H1 (cell line): ENCODE results near the gene CGB2.
A peak's percentile ranks its signal among the peaks of the same experiment; 100 is the strongest.

Experiments used
- ASH2L ChIP-seq: fragments of 200-600, 300-600 bp; sonication (generic); IDR thresholded peaks from one replicate; pipeline ENCODE4 v1.7.1; 2017; ENCODE audit warnings: low read length
- BRCA1 ChIP-seq: IDR thresholded peaks from 2 replicates; pipeline ENCODE4 v1.6.1; 2012; ENCODE audit warnings: low read depth, low read length, improper control_type of control experiment
- CTBP2 ChIP-seq: IDR thresholded peaks from 2 replicates; pipeline ENCODE4 v1.7.0; 2011; ENCODE audit warnings: borderline replicate concordance, mild to moderate bottlenecking, moderate library complexity, mixed read lengths, low read length; ENCODE audit not compliant: insufficient read depth, insufficient read length
- CTCF ChIP-seq, 3 experiments: IDR thresholded peaks; 1 replicate in 2 of 3; 2 replicates in 1 of 3; pipeline versions ENCODE4 v1.5.1 to v1.6.1; 2011; ENCODE audit warnings: low read length in 3 of 3, mild to moderate bottlenecking in 3 of 3, inconsistent platforms in 2 of 3, low read depth in 1 of 3, moderate library complexity in 1 of 3; ENCODE audit not compliant: insufficient read depth in 1 of 3; ENCODE audit errors: control extremely low read depth in 1 of 3
- EZH2 ChIP-seq: fragments of 200-600 bp; sonication (generic); IDR thresholded peaks from 2 replicates; pipeline ENCODE4 v1.7.1; 2012; ENCODE audit warnings: low read depth, mild to moderate bottlenecking, moderate library complexity, low read length, inconsistent platforms; ENCODE audit not compliant: severe bottlenecking
- HDAC2 ChIP-seq, 2 experiments: fragments of 300-600 bp in 1 of 2; sonication (generic) in 1 of 2; IDR thresholded peaks; 2 replicates each; pipeline ENCODE4 v1.6.1; 2011 to 2012; ENCODE audit warnings: low read depth in 2 of 2, low read length in 2 of 2, mild to moderate bottlenecking in 2 of 2, moderate library complexity in 2 of 2, borderline replicate concordance in 1 of 2, inconsistent platforms in 1 of 2
- JUND ChIP-seq: IDR thresholded peaks from 2 replicates; pipeline ENCODE4 v1.6.1; 2011; ENCODE audit warnings: mild to moderate bottlenecking, improper control_type of control experiment, low read length
- PHF8 ChIP-seq: fragments of 200-600 bp; sonication (generic); conservative IDR thresholded peaks from 2 replicates; pipeline ENCODE4 v1.7.1; 2012; ENCODE audit warnings: low read depth, mild to moderate bottlenecking, inconsistent platforms, low read length, moderate library complexity
- POLR2A ChIP-seq, 2 experiments: IDR thresholded peaks; 1 replicate in 1 of 2; 2 replicates in 1 of 2; pipeline ENCODE4 v1.6.1; 2011; ENCODE audit warnings: low read depth in 2 of 2, low read length in 2 of 2, mild to moderate bottlenecking in 2 of 2; ENCODE audit errors: control extremely low read depth in 1 of 2
- TCF12 ChIP-seq: IDR thresholded peaks from 2 replicates; pipeline ENCODE4 v1.6.1; 2011; ENCODE audit warnings: low read depth, mild to moderate bottlenecking, low read length
- TF ChIP-seq, protein P1 (sequence below): IDR thresholded peaks from 2 replicates; pipeline ENCODE4 v1.6.1; 2011; ENCODE audit warnings: low read length, improper control_type of control experiment
- TF ChIP-seq, protein P2 (sequence below): IDR thresholded peaks from 2 replicates; pipeline ENCODE4 v1.6.1; 2012; ENCODE audit warnings: inconsistent platforms

DNA sequence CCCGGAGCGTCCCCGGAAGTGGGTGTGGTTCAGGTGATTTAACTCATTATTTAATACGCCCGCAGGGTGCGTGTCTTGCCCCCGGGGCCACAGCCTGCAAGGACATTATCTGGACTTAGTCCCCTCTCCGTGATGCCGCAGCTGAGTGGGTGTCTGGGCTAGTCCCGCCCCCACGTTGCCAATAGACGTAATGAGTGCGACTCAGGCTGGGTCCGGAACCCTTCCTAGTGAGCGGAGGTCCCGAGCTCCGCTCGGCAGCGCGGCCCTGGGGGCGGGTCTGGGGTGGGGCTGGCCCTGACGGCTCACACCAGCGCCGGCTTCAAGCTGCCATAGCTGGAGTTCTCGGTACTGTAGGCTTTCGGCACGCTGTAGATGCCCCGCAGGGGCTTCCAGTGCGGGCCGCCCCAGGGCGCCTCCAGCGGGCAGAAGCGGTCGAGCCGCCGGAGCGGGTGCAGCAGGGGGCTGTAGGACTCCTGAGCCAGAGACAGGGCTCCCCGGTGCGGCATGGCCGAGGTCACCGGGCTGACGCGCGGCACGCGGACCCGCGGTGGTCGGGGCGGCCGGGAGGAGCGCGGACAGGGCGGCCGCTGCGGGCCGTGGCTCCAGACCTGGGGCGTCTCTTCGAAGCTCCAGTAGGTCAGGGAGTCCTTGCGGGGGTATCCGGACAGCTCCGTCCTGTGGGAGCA lies 13.9 kb upstream of the CGB2 start:
- TF ChIP-seq CTCF (IDR thresholded peaks at IDR 0.05; ENCODE audit: control extremely low read depth in 1 of 3, insufficient read depth in 1 of 3, low read depth in 1 of 3, low read length in 3 of 3): peak; percentile 8 to 35 (median 32)
- TF ChIP-seq POLR2A (IDR thresholded peaks at IDR 0.05; ENCODE audit: control extremely low read depth in 1 of 2, low read depth in 2 of 2, low read length in 2 of 2): no peak
- TF ChIP-seq ASH2L: no peak
- TF ChIP-seq PHF8: no peak
- no peak for TF ChIP-seq CTBP2
- TF ChIP-seq, protein P1, sequence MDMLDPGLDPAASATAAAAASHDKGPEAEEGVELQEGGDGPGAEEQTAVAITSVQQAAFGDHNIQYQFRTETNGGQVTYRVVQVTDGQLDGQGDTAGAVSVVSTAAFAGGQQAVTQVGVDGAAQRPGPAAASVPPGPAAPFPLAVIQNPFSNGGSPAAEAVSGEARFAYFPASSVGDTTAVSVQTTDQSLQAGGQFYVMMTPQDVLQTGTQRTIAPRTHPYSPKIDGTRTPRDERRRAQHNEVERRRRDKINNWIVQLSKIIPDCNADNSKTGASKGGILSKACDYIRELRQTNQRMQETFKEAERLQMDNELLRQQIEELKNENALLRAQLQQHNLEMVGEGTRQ: no peak
- no peak for TF ChIP-seq JUND
- TF ChIP-seq HDAC2 (IDR thresholded peaks at IDR 0.05; ENCODE audit: borderline replicate concordance in 1 of 2, low read depth in 2 of 2, low read length in 2 of 2): no peak
- no peak for TF ChIP-seq EZH2
- no peak for TF ChIP-seq TCF12
- TF ChIP-seq, protein P2, sequence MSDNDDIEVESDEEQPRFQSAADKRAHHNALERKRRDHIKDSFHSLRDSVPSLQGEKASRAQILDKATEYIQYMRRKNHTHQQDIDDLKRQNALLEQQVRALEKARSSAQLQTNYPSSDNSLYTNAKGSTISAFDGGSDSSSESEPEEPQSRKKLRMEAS: peak; percentile 56; the same call in 1 of the 2 replicates
- TF ChIP-seq BRCA1: no peak
